Hypothalamus (tissue), 51 donors: ENCODE measurements around the gene TEKT5.
"Not testable (repeated sequence)": the region's sequence is repeated elsewhere in the genome, so short reads cannot be mapped to it uniquely, and the experiment has no call there.

Experiments
- DNase-seq, 51 donors: peaks; one replicate each; lab custom pipeline; 2025; lab: John Stamatoyannopoulos, UW

The TEKT5 gene

DNA sequence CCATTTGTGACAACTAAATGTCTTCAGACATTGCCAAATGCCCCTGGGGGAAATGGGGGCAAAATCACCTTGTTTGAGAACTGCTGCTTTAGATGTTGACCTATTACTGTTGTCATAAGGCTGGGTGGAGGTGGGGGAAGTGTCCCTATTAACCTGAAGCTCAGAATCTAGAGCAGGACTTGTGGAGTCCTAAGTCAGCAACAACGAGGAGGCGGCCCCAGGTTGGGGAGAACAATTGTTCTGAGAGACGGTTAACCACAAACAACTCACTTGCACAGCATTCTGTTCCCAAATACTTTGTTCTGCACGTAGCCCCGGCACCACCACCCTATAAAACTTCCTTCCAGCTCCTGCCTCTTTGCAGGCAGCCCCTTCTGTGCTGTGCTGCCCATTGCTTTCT is 32.5 kb downstream of the TEKT5 start:
- DNase-seq, result no peak

DNA sequence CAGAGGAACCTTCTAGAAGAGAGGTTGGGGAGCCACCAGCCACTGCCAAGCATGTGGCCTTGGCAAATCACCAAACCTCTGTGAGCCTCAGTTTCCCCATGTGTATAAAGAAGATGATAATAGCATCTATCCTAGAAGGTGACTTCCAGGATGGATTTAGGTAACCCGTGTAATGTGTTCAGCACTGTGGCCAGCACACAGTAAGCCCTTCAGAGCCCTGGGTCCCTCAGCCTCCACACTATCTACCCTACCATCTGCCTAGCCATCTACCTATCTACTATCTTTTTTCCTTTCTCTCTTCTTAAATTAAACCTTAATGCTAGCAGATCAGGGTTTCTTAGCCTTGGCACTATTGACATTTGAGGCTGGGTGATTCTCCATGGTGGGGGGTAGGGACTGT is 33.0 kb downstream of the TEKT5 start:
- no peak for DNase-seq

DNA sequence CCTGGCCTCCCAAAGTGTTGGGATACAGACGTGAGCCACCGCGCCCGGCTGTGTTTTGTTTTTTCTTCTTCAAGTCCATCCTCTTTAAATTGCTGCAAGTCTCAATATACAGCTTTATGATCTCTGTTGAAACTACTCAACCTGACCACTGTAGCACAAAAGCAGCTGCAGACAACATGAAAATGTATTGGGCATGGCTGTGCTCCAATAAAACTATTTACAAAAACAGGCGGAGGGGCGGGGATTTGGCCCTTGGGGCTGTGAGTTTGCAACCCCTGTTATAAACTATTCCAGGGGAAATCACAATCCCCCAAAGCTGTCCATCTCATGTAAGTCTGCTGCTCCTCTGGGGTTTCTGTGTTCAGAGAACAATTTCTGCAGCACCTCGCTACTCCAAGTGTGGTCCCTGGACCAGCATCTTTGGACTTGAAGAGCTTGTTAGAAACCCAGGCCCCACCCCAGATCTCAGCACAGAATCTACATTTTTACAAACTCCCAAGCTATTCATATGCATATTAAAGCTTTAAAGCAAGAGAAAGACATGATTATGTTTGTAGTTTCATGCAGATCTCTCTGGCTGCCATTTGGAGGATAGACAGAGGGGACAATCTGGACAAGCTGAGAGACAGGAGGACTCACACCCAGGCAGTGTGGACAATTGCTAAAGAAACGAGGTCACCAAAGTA is 33.6 kb downstream of the TEKT5 start:
- no peak for DNase-seq

DNA sequence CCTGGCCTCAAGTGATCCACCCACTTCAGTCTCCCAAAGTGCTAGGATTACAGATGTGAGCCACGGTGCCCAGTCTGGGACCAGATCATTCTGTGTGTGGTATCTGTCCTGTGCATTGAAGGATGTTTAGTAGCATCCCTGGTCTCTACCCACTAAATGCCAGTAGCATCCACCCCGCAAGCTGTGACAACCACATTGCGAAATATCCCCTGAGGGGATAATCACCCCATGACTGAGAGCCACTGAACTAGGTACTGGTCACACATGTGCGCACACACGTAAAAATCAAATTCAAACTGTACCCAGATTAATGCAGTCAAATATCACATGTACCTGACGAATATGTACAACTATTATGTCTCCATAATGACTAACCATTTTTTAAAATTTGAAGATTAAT is 35.8 kb downstream of the TEKT5 start:
- no peak for DNase-seq

DNA sequence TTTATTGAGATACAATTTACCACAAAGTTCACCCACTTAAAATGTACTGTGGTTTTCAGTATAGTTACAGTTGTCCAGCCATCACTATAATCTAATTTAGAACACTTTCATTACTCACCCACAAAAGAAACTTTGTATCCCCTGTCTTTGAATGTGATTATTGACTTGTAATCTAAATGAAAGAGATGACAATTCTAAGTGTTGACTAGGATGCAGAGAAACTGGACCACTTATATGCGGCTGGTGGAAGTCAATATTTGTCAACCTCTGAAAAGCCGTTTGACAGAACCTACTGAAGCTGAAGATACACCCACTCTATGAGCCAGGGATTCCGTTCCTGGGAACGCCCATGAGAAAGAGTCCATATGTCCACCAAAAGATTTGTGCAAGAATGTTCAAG is 36.8 kb downstream of the TEKT5 start:
- DNase-seq, result no peak

DNA sequence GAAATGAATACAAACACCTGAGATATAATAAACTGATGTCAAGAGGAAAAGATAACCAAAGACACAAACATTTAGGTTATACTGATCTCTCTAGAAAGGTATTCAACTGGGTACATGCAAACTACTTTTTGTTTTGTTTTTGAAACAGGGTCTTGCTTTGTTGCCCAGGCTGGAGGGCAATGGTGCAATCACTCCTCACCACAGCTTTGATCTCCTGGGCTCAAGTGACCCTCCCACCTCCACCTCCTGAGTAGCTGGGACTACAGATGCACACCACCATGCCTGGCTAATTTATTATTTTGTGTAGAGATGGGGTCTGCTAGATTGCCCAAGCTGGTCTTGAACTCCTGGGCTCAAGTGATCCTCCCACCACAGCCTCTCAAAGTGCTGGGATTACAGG is 38.1 kb downstream of the TEKT5 start:
- DNase-seq, result no peak

DNA sequence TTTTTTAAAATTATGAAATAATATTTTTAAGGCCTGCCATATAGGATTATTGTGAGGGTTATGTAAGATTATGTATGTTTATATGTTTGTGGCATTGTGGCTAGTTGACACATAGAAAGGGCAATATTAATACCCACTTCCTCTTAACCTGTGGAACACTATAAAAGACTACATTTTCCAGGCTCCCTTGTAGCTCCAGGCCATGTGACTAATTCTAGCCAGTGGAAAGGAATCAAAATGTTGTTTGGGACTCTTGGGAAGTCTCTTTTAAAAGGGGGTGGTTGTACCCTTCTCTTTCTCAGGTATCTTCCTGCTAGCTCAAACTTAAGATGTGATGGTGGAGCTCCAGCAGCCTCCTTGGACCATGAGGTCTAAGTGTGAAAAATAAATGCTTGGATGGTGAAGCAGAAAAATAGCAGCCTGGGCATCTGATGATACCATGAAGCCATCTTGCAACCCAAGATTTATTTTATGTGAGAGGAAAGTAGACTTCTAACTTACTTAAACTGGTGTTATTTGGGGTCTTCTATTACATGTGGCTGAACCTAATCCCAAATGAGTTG is 39.2 kb downstream of the TEKT5 start:
- DNase-seq, result no peak

DNA sequence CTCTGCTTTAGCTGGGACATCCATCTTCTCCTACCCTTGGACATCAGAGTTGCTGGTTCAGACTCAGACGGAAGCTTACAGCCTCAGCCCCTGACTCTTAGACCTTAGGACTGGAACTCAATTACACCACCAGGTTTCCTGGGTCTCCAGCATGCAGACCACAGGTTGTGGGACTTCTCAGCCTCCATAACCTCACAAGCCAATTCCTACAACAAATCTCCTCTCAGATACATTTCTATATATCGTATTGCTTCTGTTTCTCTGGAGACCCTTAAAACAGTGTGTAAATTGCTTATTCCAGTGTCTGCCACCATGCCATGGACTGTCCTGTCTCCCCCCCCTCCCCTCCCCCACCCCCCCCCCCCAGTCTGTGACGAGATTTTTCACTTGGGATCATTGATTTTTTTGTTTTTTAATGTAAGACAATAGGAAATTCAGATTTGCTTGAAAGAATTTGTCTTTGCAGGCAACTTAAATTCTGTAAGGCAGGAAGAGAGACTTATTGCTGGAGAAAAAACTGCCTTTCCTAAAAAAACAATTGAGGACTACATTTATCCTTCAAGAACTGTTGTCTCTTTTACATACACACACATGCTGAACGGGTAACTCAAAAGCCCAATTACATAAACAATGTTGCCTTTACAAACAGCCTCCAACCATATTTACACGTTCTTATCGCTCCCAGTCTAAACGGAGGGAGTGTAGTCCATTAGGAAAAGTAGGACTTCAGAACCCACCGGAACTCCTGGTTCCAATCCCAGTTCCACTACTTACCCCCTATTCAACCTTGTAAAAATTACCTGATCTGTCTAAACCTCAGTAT is 39.9 kb downstream of the TEKT5 start:
- no peak for DNase-seq

DNA sequence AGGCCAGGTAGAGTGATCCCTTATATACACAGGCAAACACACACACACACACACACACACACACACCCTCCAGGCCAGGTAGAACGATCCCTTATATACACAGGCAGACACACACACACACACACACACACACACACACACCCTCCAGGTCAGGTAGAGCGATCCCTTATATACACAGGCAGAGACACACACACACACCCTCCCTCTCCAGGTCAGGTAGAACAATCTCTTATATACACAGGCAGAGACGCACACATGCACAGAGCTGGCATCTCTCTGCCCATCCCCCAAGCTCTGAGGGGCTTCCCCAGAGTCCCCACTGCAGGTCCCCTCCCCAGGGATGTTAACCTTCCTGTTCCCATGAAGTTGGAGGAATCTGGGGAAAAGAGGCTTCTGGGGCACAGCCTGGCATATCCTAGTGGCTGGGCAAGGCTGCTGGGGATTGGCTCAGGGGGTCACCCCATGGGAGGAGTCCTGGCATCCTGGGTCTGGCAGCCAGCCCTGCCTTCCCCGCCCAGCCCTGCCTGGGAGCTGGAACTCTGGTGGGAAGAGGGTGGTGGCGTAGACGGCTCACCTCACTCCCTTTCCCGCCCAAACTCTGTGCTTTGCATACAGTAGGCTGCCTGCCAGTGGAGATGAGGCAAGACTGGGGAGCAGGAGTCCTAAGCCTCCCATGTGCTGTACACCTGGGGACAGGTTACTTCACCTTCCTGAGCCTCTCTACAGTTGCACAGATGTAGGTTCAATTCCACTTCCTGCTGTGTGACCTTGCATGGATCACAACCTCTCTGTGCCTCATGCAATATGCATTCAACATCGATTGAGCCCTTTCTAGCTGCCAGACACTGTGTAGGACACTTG is 41.8 kb downstream of the TEKT5 start:
- DNase-seq, result peak in 14 of 51 donors; percentile 1 to 32 (median 17)

DNA sequence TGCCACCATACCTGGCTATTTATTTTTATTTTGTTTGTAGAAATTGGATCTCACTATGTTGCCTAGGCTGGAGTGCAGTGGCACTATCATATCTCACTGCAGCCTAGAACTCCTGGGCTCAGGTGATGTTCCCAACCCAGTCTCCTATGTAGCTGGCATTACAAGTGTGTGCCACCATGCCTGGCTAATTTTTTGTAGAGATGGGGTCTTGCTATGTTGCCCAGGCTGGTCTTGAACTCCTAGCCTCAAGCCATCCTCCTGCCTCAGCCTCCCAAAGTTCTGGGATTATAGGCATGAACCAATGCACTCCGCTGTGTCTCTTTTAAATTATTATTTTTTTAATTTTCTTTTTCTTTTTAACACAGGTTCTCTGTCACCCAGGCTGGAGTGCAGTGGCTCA is 45.6 kb downstream of the TEKT5 start:
- not testable (repeated sequence) for DNase-seq

DNA sequence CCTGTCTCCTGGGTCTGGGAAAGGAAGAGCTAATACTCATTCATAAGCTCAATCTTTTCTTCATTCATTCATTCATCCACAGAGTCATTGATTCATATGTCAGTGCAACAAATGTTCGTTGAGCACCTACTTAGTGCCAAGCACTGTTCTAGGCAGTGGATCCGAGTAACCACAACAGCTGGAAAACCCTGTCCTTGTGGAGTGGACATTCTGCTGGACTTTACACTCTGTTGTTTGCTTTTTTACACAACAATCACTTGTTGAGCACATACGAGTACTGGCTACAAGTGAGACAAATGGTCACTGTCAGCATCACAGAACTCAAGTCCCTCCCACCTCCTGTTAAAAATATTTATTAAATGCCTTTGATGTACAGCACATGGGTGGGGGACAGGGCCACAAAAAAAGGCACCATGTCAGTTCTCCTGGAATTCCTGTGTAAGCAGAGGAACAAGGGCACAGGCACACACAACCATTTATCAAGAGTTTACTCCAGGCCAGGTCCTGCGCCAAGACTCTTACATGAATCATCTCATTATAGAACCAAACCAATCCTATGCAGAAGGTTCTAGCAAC is 46.9 kb downstream of the TEKT5 start:
- no peak for DNase-seq

DNA sequence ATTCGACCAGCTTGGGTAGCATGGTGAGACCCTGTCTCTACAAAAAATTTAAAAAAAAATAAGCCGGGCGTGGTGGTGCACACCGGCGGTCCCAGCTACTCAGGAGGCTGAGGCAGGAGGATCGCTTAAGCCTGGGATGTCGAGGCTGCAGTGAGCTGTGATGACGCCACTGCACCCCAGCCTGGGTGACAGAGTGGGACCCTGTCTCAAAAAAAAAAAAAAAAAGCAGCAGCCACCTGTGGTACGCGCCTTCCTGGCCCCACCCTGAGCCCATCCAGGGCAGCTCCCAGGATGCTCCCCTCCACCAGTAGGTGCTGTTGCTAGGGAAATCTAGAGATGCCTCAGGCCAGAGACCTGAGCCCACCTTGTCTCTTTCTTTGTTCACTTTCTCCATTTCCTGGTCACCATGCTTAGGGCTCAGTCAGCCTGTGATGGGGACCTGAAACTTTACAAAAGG is 47.4 kb downstream of the TEKT5 start:
- no peak for DNase-seq

DNA sequence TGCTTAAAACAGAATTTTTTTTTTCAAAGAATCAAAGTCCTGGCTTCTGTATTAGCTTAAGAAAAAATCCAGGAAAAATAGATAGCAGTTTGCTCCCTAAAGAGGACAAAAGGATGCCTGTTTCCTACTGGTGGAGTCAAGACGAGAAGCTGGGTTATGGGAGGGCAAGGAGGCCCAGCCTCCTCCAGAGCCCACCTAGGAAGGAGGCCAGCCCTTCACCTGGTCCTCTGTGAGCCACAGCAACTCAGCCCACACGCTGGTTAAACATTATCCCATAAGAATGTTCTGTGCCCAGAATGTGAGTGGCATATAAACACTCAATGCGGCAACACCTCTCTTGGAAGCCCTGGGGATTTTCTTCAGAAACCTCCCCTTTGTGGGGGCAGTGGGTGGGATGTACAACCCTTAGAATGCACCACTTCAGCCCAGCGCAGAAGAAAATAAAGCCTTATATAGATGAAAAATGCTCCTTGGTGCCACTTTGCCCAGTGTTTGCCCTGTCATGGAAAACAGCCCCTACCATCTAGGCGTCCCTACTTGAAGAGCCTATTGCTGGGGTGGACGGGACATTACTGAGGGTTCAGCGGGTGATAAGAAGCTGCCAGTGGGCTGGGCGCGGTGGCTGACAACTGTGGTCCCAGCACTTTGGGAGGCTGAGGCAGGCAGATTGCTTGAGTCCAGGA is 48.0 kb downstream of the TEKT5 start:
- no peak for DNase-seq

DNA sequence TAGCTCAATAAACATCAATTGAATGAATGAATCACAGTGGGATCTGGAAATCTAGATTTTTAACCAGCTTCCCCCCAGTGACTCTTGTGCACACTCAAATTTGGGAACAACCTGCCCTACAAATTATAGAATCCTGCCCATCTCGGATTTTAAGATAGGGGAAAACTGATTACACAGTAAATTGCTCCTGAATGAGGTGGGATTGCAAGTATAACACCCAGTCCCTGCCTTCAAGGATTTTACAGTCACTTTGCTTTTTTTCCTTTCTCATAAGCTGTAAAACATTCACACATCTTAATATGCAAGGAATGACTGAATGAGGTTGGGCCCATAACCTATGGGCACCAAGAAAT is 48.5 kb downstream of the TEKT5 start:
- DNase-seq, result no peak

DNA sequence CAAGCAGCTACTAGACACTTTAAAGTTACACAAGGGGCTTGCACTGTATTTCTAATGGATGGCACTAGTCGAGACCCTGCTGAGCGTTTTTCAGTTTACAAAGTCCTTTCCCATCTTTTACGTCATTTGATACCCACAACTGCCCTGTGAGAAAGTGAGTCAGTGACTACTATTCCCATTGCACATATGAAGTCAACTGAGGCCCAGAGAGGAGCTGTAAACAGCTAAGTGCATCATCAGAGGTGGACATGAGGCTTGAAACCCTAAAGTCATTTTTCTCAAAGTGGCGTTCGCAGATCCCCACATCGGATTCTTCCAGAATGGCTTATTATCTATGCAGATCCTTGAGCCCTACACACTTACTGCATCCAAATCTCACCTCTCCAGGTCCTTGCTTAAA is 50.6 kb downstream of the TEKT5 start:
- DNase-seq, result no peak

DNA sequence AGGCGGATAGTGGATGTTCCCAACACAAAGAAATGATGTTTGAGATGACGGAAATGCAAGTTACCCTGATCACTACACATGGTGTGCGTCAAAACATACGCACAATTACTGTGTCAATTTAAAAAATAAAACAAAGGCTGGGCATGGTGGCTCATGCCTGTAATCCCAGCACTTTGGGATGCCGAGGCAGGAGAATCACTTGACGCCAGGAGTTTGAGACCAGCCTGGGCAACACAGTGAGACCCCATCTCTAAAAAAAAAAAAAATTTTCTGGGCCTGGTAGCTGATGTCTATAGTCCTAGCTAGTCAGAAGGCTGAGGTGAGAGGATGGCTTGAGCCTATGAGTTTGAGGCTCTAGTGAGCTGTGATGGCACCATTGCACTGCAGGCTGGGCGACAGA is 51.8 kb downstream of the TEKT5 start:
- no peak for DNase-seq

DNA sequence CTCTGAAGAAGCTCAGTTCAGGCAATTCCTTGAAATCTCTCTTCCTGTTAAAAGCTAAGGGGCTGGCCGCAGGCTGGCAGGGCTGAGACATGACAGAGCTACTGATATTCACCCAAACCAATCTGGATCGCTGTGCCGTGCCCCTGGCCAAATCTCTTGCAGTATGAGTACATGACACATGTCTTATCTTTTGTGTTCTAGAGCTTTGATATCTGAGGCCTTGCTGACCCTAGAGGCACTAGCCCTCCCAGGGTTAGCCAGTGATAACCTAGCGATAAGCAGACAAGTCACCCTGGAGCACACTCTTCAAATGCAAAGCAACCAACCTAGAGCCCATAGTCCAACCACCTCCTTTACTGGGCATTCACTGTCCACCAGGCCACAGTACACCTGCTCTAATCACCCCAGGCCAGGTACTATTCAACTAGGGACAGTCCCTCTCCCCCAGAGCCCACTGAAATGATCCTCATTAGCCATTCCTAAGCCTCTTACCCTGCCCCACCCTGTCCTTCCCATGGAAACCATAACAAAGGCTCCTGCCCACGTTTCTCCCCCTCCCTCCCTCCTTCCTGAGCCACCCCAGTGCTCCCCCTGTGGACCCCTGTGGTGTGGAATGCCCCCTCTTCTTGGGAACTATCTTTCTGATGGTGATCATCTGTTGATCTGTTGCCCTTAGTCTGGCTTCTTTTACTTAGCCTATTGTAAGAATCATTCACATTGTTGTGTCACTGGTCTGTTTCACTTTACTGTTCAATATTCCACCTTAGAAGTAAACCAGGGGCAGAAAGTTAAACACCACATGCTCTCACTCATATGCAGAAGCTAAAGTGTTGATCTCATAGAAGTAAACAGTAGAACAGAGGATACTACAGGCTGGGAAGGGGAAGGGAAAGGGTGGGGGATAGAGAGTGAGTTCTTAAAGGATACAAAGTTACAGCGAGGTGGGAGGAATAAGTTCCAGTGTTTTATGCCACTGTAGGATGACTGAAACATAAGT is 52.5 kb downstream of the TEKT5 start:
- DNase-seq, result no peak

DNA sequence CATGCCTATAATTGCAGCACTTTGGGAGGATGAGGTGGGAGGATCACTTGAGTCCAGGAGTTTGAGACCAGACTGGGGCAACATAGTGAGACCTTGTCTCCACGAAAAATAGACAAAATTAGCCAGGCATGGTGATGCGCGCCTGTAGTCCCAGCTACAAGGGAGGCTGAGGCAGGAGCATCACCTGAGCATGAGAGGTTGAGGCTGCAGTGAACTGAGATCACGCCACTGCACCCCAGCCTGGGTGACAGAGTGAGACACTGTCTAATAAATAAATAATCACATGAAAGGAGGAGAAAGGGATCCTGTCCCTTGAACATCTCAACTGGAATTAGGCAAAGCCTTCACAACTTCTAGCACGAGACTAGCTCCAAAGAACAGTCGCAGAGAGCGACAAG is 53.2 kb downstream of the TEKT5 start:
- DNase-seq, result no peak

DNA sequence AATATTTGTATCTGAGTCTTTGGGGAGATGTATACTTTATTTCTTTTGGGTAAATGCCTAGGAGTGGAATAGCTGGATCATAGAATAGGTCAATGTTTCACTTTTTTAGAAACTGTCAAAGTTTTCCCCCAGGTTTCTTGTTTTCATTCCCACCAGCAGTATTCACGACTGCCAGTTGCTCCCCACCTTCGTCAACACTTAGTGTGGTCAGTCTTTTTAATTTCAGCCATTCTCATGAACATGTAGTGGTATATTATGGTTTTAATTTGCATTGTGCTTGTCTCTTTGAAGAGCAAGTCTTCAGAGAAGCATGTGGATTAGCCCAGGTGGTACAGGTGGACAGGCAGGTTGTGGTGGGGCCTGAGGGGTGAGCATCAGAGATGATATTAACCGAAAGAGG is 53.8 kb downstream of the TEKT5 start:
- DNase-seq, result no peak
